K562 (cell line): Measurements from ENCODE around the gene PCCB. TPM values are rescaled to one million over a fixed set of nuclear protein-coding genes. Genes with fewer than 3 reads are reported as not detected.

ENCODE experiments used
- ATAC-seq: fragments of 200-7000 bp; cut with Tn5 transposase; 3 replicates; pipeline ENCODE4 v1.9.1; 2020; ENCODE audit warnings: moderate library complexity
- BruUV-seq: library from RNA; stranded (reverse); fragments of 400-500 nt; replicated peaks from 2 replicates; lab custom pipeline; 2021; lab: Mats Ljungman, UMichigan
- CTCF ChIA-PET: fragments of 300-600 bp; formaldehyde crosslinking; extraction: SDS; loops from one replicate; lab custom pipeline; 2021; ENCODE audit warnings: low intra/inter-chr PET ratio; lab: Yijun Ruan, JAX
- POLR2A ChIA-PET: fragments of 300-600, 350-650 bp; sonication (Branson Sonifier 250); formaldehyde crosslinking; extraction: SDS; loops from one replicate; lab custom pipeline; 2021; ENCODE audit warnings: antibody characterized with exemption, inconsistent platforms; lab: Yijun Ruan, JAX
- DNase-seq, 4 experiments: peaks; one replicate each; pipeline versions ENCODE4 v3.0.0 to v3.0.0-alpha.2; 2011 to 2018; ENCODE audit warnings: low spot score in 3 of 4, mixed read lengths in 3 of 4; ENCODE audit errors: extremely low read depth in 1 of 4
- FAIRE-seq: peaks from 2 replicates; lab custom pipeline; 2011; peaks lifted over from hg19 to GRCh38; lab: Jason Lieb, UNC
- H2AFZ ChIP-seq: 2 replicates; pipeline ENCODE4 v1.6.0; 2011; ENCODE audit warnings: low read depth, low read length, control low read depth, inconsistent platforms
- H3K27ac ChIP-seq: fragments of 200-600 bp; 3 replicates; pipeline ENCODE4 v1.8.0; 2011; ENCODE audit warnings: low read depth, mild to moderate bottlenecking, control low read depth, inconsistent platforms, low read length, moderate library complexity, mixed read lengths; ENCODE audit errors: extremely low read depth
- H3K27me3 ChIP-seq, 2 experiments: fragments of 300-600 bp in 1 of 2; 2 replicates in 1 of 2; 3 replicates in 1 of 2; pipeline versions ENCODE4 v1.6.0 to v1.8.0; 2011; ENCODE audit warnings: inconsistent platforms in 2 of 2, low read length in 2 of 2, mild to moderate bottlenecking in 1 of 2, mixed read lengths in 1 of 2, moderate library complexity in 1 of 2; ENCODE audit not compliant: control insufficient read depth in 2 of 2, insufficient read depth in 2 of 2
- H3K36me3 ChIP-seq: fragments of 300-600 bp; 3 replicates; pipeline ENCODE4 v1.8.0; 2011; ENCODE audit warnings: mild to moderate bottlenecking, low read length, inconsistent platforms; ENCODE audit not compliant: control insufficient read depth, insufficient read depth
- H3K4me1 ChIP-seq, 2 experiments: fragments of 200-600 bp in 1 of 2; replicated peaks in 1 of 2; 2 replicates in 1 of 2; 3 replicates in 1 of 2; pipeline versions ENCODE4 v1.5.1 to v1.8.0; 2011; ENCODE audit warnings: inconsistent platforms in 2 of 2, low read length in 2 of 2, mild to moderate bottlenecking in 1 of 2, mixed read lengths in 1 of 2, moderate library complexity in 1 of 2; ENCODE audit not compliant: control insufficient read depth in 2 of 2, insufficient read depth in 2 of 2
- H3K4me2 ChIP-seq: 2 replicates; pipeline ENCODE4 v1.6.1; 2011; ENCODE audit warnings: low read length, control low read depth, inconsistent platforms, mixed read lengths; ENCODE audit not compliant: insufficient read depth
- H3K4me3 ChIP-seq: fragments of 200-600 bp; sonication (generic), shearing (Covaris generic); 2 replicates; pipeline ENCODE4 v1.5.1; 2016; ENCODE audit warnings: control low read depth, inconsistent platforms
- H3K79me2 ChIP-seq: fragments of 200-600 bp; 3 replicates; pipeline ENCODE4 v1.8.0; 2011; ENCODE audit warnings: low read length, inconsistent platforms; ENCODE audit not compliant: control insufficient read depth, insufficient read depth
- H3K9ac ChIP-seq, 2 experiments: 2 replicates each; pipeline versions ENCODE4 v1.6.0 to v1.6.1; 2011; ENCODE audit warnings: low read depth in 2 of 2, low read length in 2 of 2, control low read depth in 1 of 2, inconsistent platforms in 1 of 2, mild to moderate bottlenecking in 1 of 2, mixed read lengths in 1 of 2; ENCODE audit not compliant: insufficient read depth in 1 of 2
- H3K9me1 ChIP-seq: one replicate; pipeline ENCODE4 v1.6.0; 2011; ENCODE audit warnings: inconsistent platforms, mild to moderate bottlenecking, low read length, moderate library complexity; ENCODE audit not compliant: control insufficient read depth, insufficient read depth
- H3K9me3 ChIP-seq: replicated peaks from 2 replicates; pipeline ENCODE4 v1.5.1; 2011; ENCODE audit warnings: low read depth, low read length, inconsistent platforms; ENCODE audit not compliant: control insufficient read depth, insufficient read depth
- H4K20me1 ChIP-seq: replicated peaks from 2 replicates; pipeline ENCODE4 v1.6.1; 2011; ENCODE audit warnings: low read length, inconsistent platforms, mixed read lengths; ENCODE audit not compliant: control insufficient read depth, insufficient read depth
- CHCHD3 ChIP-seq: fragments of 250-450 bp; sonication (Bioruptor Pico); IDR thresholded peaks from 2 replicates; pipeline ENCODE4 v2.1.2; 2022; ENCODE audit warnings: mild to moderate bottlenecking
- ELK1 ChIP-seq: sonication (generic); formaldehyde crosslinking; IDR thresholded peaks from 2 replicates; pipeline ENCODE4 v1.8.1; 2022; ENCODE audit warnings: missing genetic modification reagents
- FOXA3 ChIP-seq, 2 experiments: fragments of 450-650 bp in 1 of 2; sonication (generic) in 1 of 2; formaldehyde crosslinking; IDR thresholded peaks in 1 of 2; conservative IDR thresholded peaks in 1 of 2; 2 replicates each; pipeline versions ENCODE4 v1.4.0 to v1.8.0; 2020 to 2022; ENCODE audit warnings: mild to moderate bottlenecking in 2 of 2, missing genetic modification reagents in 1 of 2
- FOXK1 ChIP-seq: sonication (generic); formaldehyde crosslinking; IDR thresholded peaks from 2 replicates; pipeline ENCODE4 v1.8.0; 2022; ENCODE audit warnings: missing genetic modification reagents, mild to moderate bottlenecking, borderline replicate concordance
- FOXP1 ChIP-seq: sonication (generic); formaldehyde crosslinking; IDR thresholded peaks from 2 replicates; pipeline ENCODE4 v1.8.0; 2022; ENCODE audit warnings: mild to moderate bottlenecking, missing genetic modification reagents
- HEY1 ChIP-seq: fragments of 250-450 bp; sonication (Bioruptor Pico); IDR thresholded peaks from 2 replicates; pipeline ENCODE4 v1.5.0; 2020; ENCODE audit warnings: mild to moderate bottlenecking, moderate library complexity, borderline replicate concordance
- LEF1 ChIP-seq: fragments of 450-650 bp; IDR thresholded peaks from 2 replicates; pipeline ENCODE4 v1.6.1; 2016; ENCODE audit warnings: mild to moderate bottlenecking
- MBD2 ChIP-seq: sonication (generic); IDR thresholded peaks from 2 replicates; pipeline ENCODE4 v1.6.1; 2016; ENCODE audit warnings: low read depth, borderline replicate concordance
- MCM2 ChIP-seq: fragments of 450-650 bp; IDR thresholded peaks from 2 replicates; pipeline ENCODE4 v1.6.1; 2017; ENCODE audit warnings: low read depth, mild to moderate bottlenecking
- MTA2 ChIP-seq: fragments of 450-650 bp; IDR thresholded peaks from 2 replicates; pipeline ENCODE4 v1.6.1; 2016; ENCODE audit warnings: low read depth
- NR2C1 ChIP-seq, 2 experiments: fragments of 450-650 bp; IDR thresholded peaks; 2 replicates each; pipeline ENCODE4 v1.6.1; 2017; ENCODE audit warnings: mild to moderate bottlenecking in 2 of 2, antibody characterized with exemption in 1 of 2, inconsistent platforms in 1 of 2, missing compliant biosample characterization in 1 of 2, missing genetic modification characterization in 1 of 2
- PHB ChIP-seq: fragments of 250-450 bp; sonication (Bioruptor Pico); IDR thresholded peaks from 2 replicates; pipeline ENCODE4 v1.5.0; 2021
- POLR3A ChIP-seq: IDR thresholded peaks from 2 replicates; pipeline ENCODE4 v1.6.1; 2011; ENCODE audit warnings: borderline replicate concordance, mild to moderate bottlenecking, moderate library complexity; ENCODE audit not compliant: insufficient read length, insufficient read depth; ENCODE audit errors: extremely low read depth
- PTBP1 ChIP-seq: fragments of 200-400 bp; formaldehyde crosslinking; IDR thresholded peaks from 2 replicates; pipeline ENCODE4 v1.6.1; 2017; ENCODE audit warnings: low read depth, low read length
- SREBF1 ChIP-seq: fragments of 150-350 bp; IDR thresholded peaks from 2 replicates; pipeline ENCODE4 v1.6.1; 2014; ENCODE audit warnings: antibody characterized with exemption, low read depth, low read length, borderline replicate concordance
- SREBF2 ChIP-seq: sonication (generic); formaldehyde crosslinking; IDR thresholded peaks from 2 replicates; pipeline ENCODE4 v1.4.0; 2020; ENCODE audit warnings: mild to moderate bottlenecking, missing genetic modification reagents
- TCF7 ChIP-seq: sonication (generic); IDR thresholded peaks from 2 replicates; pipeline ENCODE4 v1.6.1; 2016; ENCODE audit warnings: antibody characterized with exemption, borderline replicate concordance
- ZEB2 ChIP-seq: fragments of 450-650 bp; IDR thresholded peaks from 2 replicates; pipeline ENCODE4 v1.6.1; 2016
- ZNF239 ChIP-seq: fragments of 250-450 bp; sonication (Bioruptor Pico); IDR thresholded peaks from 2 replicates; pipeline ENCODE4 v1.4.0; 2020; ENCODE audit warnings: mild to moderate bottlenecking
- ZNF253 ChIP-seq: fragments of 250-450 bp; sonication (Bioruptor Pico); conservative IDR thresholded peaks from 2 replicates; pipeline ENCODE4 v1.6.1; 2021; ENCODE audit warnings: mild to moderate bottlenecking
- ZNF431 ChIP-seq: sonication (generic); formaldehyde crosslinking; IDR thresholded peaks from 2 replicates; pipeline ENCODE4 v1.8.0; 2022; ENCODE audit warnings: mild to moderate bottlenecking, missing genetic modification reagents
- ZNF586 ChIP-seq: fragments of 450-650 bp; formaldehyde crosslinking; conservative IDR thresholded peaks from 2 replicates; pipeline ENCODE4 v1.4.0; 2020; ENCODE audit warnings: mild to moderate bottlenecking, moderate library complexity
- WGBS: fragments of 100-300 bp; shearing (Covaris generic); methylation state at CpG from one replicate; pipeline ENCODE4 v1.1.6; 2016; ENCODE audit warnings: low coverage, mixed read lengths; ENCODE audit not compliant: insufficient coverage; ENCODE audit errors: missing lambda C conversion rate; 5-methylcytosine and 5-hydroxymethylcytosine counted together
- in situ Hi-C: fragments of 300-500 bp; cut with MboI; formaldehyde crosslinking; loops from 4 replicates; pipeline ENCODE4 v1.15.0; 2018; ENCODE audit warnings: inconsistent platforms, mixed read lengths
- intact Hi-C: fragments of 100-400 bp; cut with micrococcal nuclease; formaldehyde crosslinking; loops from 2 replicates; pipeline ENCODE4 v1.14.2; 2022
- polyA plus RNA-seq, 8 experiments: library from polyadenylated mRNA; depleted of rRNA in 4 of 8; stranded (reverse) in 5 of 8; unstranded in 3 of 8; fragments of >200 nt; fragmentation: Nextera tagmentation in 2 of 8; fragmentation: Illumina TruSeq in 1 of 8; extraction: Ambion mirVana in 2 of 8; extraction: Trizol in 1 of 8; gene quantifications; 2 replicates each; pipeline versions ENCODE4 v1.2.1 to v1.2.3, GENCODE V29; 2011 to 2014; ENCODE audit warnings: inconsistent platforms in 1 of 8, missing spikeins in 1 of 8
- total RNA-seq, 7 experiments: library from RNA; depleted of rRNA in 6 of 7; stranded (reverse); fragments of >200 nt in 6 of 7; fragmentation: Illumina TruSeq in 2 of 7; extraction: Trizol in 2 of 7; gene quantifications; 2 replicates each; pipeline versions ENCODE4 v1.2.1 to v1.2.3, GENCODE V29; 2011 to 2021; ENCODE audit warnings: low replicate concordance in 1 of 7

PCCB gene
- total and polyA plus RNA-seq, 9 of the 15 experiments (the other 6 are each of a cell fraction or from before 2014, with no cell fraction given), result 69.5 to 173 (median 92.8) TPM

GRCh38 chr3:136250903-136251460 lies 842 bp downstream of the PCCB start:
- Histone ChIP-seq H3K4me2 (peak overlapping the region; percentile 84), H3K9me3 (no peaks in the 10 kb centered on the region), H2AFZ (peak overlapping the region; percentile 99), H3K4me1 (peaks cover 14 to 20% of the 10 kb centered on the region in 2 experiments; a peak in 4 of 5 replicates), H3K79me2 (peaks cover 55% of the 10 kb centered on the region), H3K27me3 (no peaks in the 10 kb centered on the region), H3K4me3 (peak overlapping the region; percentile 58), H4K20me1 (no peaks in the 10 kb centered on the region), H3K9ac (peak overlapping the region; percentile 28 to 82; a peak in 3 of 4 replicates), H3K27ac (peak overlapping the region; percentile 97), H3K36me3 (peaks cover 7% of the 10 kb centered on the region; the same call in 2 of the 3 replicates), H3K9me1 (no peaks in the 10 kb centered on the region)
- ChIA-PET CTCF (interaction anchor here (0.6 kb wide), 1 partner anchor 161 kb away, joined by 5 read pairs; no protein-coding TSS in a partner anchor), POLR2A (interaction anchor here (0.5 to 1.5 kb wide), 6 partner anchors 14 to 115 kb away, joined by 3 to 4 read pairs (median 3); no protein-coding TSS in a partner anchor)
- TSS peak; percentile 74 for BruUV-seq
- ATAC-seq, result peak; percentile 80
- DNase-seq, result peak; percentile 71 to 92 (median 75)
- FAIRE-seq, result peak; percentile 96
- under 1% methylated on average over 13 of the region's 18 CpGs for WGBS
- intact Hi-C loops (loop anchor here (2.0 to 5.0 kb wide), 3 partner anchors 54 to 501 kb away; partner anchors contain the start of genes MSL2 and STAG1), in situ Hi-C loops (no loop called here)
- TF ChIP-seq LEF1 (peak; percentile 45; the same call in 1 of the 2 replicates), POLR3A (no peak), SREBF2 (CRISPR knock-in tag) (no peak), NR2C1 (IDR thresholded peaks at IDR 0.05) (no peak), NR2C1 (tag; IDR thresholded peaks at IDR 0.05) (peak; percentile 53; the same call in 1 of the 2 replicates), SREBF1 (no peak), FOXA3 (CRISPR knock-in tag; conservative IDR thresholded peaks at IDR 0.05 in 1 of 2, IDR thresholded peaks at IDR 0.05 in 1 of 2) (0 out of 4 replicates have a peak, but pooled peaks of 1 of the 2 experiments have one; percentile 32), FOXK1 (CRISPR knock-in tag) (no peak), PHB (CRISPR knock-in tag) (no peak), PTBP1 (no peak), HEY1 (CRISPR knock-in tag) (no peak), ZNF239 (CRISPR knock-in tag) (no peak), ZNF586 (no peak), MCM2 (no peak), MTA2 (peak; percentile 75), FOXP1 (peak; percentile 49; the same call in 1 of the 2 replicates), ZNF431 (CRISPR knock-in tag) (peak; percentile 67; the same call in 1 of the 2 replicates), TCF7 (peak; percentile 53; the same call in 1 of the 2 replicates), MBD2 (0 out of 2 replicates have a peak, but pooled peaks have one; percentile 21), ZNF253 (CRISPR knock-in tag) (no peak), ELK1 (no peak), CHCHD3 (CRISPR knock-in tag) (no peak), ZEB2 (0 out of 2 replicates have a peak, but pooled peaks have one; percentile 25)
